Measurements from ENCODE around the gene CKAP2L.

CKAP2L gene

GRCh38 chr2:112764071-112765044, at the start of gene CKAP2L:
Gene CKAP2L, minus strand, starts transcription at chr2:112764609. Its CDS starts 11 bp downstream, at chr2:112764598.
- TF ChIP-seq, protein P1, sequence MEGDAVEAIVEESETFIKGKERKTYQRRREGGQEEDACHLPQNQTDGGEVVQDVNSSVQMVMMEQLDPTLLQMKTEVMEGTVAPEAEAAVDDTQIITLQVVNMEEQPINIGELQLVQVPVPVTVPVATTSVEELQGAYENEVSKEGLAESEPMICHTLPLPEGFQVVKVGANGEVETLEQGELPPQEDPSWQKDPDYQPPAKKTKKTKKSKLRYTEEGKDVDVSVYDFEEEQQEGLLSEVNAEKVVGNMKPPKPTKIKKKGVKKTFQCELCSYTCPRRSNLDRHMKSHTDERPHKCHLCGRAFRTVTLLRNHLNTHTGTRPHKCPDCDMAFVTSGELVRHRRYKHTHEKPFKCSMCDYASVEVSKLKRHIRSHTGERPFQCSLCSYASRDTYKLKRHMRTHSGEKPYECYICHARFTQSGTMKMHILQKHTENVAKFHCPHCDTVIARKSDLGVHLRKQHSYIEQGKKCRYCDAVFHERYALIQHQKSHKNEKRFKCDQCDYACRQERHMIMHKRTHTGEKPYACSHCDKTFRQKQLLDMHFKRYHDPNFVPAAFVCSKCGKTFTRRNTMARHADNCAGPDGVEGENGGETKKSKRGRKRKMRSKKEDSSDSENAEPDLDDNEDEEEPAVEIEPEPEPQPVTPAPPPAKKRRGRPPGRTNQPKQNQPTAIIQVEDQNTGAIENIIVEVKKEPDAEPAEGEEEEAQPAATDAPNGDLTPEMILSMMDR (IDR thresholded peaks at IDR 0.05) = no peak

DNA sequence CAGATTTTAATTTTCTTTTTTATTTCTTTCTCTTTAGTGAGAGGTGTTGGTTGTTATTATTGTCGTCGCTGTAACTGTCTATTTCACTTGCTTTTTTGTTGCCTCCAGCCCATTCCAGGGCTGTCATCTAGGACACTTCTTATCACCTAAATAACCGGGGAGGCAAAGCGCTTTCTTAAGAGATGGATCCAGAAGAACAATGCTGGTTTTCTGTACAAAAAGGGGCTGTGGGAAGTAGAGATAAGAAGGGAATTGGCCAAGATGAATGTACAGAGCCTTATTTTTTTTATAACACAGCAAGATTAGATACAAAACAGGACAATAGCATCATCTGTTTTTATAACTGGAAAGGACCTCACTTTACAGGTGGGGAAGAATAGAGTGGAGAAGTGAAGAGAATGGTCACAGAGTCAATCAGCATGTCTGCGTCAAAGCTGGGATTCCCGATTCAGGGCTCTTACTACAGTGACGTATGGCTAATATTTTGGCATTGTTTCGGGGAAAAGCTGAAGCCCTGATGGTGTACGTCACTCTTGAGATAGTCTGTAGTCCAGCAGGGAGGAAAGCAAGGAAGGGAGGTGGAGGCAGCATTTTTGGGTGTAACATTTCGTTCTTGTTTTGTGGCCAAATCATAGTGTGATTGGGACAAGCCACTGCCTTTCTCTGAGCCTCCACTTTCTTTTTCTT, 49.0 kb upstream of the CKAP2L start:
- TF ChIP-seq, protein P1 (IDR thresholded peaks at IDR 0.05) = no peak

DNA sequence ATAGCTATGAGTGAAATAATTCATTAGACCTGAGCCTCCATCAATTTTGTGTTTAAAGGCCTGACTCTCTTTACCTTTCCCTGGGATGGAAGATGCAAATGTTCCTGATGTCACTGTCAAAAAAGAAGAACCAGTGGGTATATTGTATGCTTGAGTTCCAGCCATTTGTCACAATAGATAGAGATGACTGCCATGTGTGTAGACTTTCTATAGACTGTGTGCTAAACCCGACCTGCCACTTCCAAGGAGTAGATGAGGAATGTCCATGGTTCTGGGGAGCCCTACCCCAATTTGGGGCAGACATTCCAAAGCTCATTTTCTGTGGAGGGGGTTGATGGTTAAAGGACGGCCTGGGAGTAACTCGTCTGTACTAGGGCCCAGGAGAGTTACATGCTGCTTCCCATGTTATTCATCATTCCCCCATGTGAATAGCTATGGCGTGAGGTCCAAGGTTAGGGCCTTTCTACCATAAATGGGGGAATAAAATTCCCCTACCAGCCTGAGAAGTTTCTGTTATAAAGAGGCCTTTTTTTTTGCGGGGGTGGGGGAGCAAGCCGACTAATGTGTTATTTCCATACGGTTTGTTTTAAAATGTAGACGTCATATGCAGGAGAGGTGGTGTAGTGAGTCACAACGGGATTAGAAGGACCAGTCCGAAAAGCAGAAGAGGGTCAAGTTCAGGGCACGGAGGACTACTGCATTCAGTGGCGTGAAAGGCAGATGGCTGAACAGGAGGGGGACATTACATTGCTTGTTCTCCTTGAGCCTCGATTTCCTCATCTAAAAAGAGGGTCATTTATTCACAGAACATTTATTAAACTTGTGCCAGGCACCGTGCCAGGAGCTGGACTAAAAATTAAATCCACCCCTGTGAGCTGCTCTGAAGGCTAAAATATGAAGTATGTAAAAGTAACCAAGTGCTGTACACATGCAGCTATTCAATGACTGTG, 48.2 kb upstream of the CKAP2L start:
- TF ChIP-seq, protein P1 (IDR thresholded peaks at IDR 0.05) = no peak

- TF ChIP-seq, protein P1 (IDR thresholded peaks at IDR 0.05) = no peak
Measured at GRCh38 chr2:112811841-112812306, 47.5 kb upstream of the CKAP2L start.

GRCh38 chr2:112811276-112811831, 46.9 kb upstream of the CKAP2L start:
- TF ChIP-seq, protein P1 (IDR thresholded peaks at IDR 0.05) = no peak

- TF ChIP-seq, protein P1 (IDR thresholded peaks at IDR 0.05) = no peak
Measured at GRCh38 chr2:112809112-112809511, 44.7 kb upstream of the CKAP2L start.

Measured in LNCAP (cell line).